ENCODE measurements around the gene PWP1. TPM values are rescaled to one million over a fixed set of nuclear protein-coding genes. Genes with fewer than 3 reads are reported as not detected.

Gene PWP1
- total RNA-seq, 1 experiment from 2014 or later = 49.7 TPM

GRCh38 chr12:107681836-107682820, 3.5 kb upstream of the PWP1 start:
- H4K91ac ChIP-seq (ENCODE audit: insufficient read length, low read depth, low read length) = no peak overlapping the region
- H2BK20ac ChIP-seq (ENCODE audit: low read depth, low read length, poor library complexity, severe bottlenecking) = no peak overlapping the region
- H3K79me1 ChIP-seq (ENCODE audit: insufficient read depth, low read depth, low read length, poor library complexity, severe bottlenecking) = no peaks in the 10 kb centered on the region
- H3T11ph ChIP-seq (ENCODE audit: low read length) = no peak overlapping the region
- H3K27me3 ChIP-seq (ENCODE audit: insufficient read depth, low read length) = no peaks in the 10 kb centered on the region
- H3K4me2 ChIP-seq (ENCODE audit: insufficient read depth, insufficient read length, low read length) = no peak overlapping the region
- no peak overlapping the region for H4K5ac ChIP-seq (ENCODE audit: insufficient read length, low read depth, low read length)
- Mint-ChIP-seq H3K36me3 (ENCODE audit: insufficient read depth in 1 of 3, low read depth in 3 of 3) (peaks cover 0 to 7% (median 0%) of the 10 kb centered on the region in 3 experiments; a peak in 2 of 7 replicates), H3K4me3 (no peak overlapping the region), H3K27me3 (ENCODE audit: low read depth) (peaks cover 21% of the 10 kb centered on the region), H3K27ac (no peak overlapping the region), H3K4me1 (peaks cover 13 to 14% of the 10 kb centered on the region in 2 experiments), H3K9me3 (peaks cover 0 to 4% of the 10 kb centered on the region in 2 experiments; a peak in 3 of 5 replicates)
- H2BK120ac ChIP-seq (ENCODE audit: low read depth, low read length, poor library complexity, severe bottlenecking) = no peak overlapping the region
- H2AFZ ChIP-seq (ENCODE audit: low read length) = no peak overlapping the region
- no peak for TF ChIP-seq CTCF (conservative IDR thresholded peaks at IDR 0.05)
- H2BK5ac ChIP-seq (ENCODE audit: insufficient read length, low read length) = no peak overlapping the region
- H3K9ac ChIP-seq (ENCODE audit: extremely low read depth, insufficient read length, low read length) = no peak overlapping the region
- no CpG with 5 or more reads among the region's 19 CpGs for WGBS (ENCODE audit: extremely low coverage, insufficient read length, low lambda C conversion rate)
- no peak overlapping the region for H2AK5ac ChIP-seq (ENCODE audit: insufficient read length, low read length)
- H3K14ac ChIP-seq (ENCODE audit: insufficient read depth, low read length) = no peak overlapping the region
- H3K27ac ChIP-seq (ENCODE audit: insufficient read length, low read depth, low read length) = no peak overlapping the region
- H3K79me2 ChIP-seq (ENCODE audit: insufficient read depth, low read length) = peaks cover 8% of the 10 kb centered on the region; the same call in 1 of the 2 replicates
- peaks cover 8% of the 10 kb centered on the region for H3K23me2 ChIP-seq (ENCODE audit: insufficient read length, low read depth, low read length, poor library complexity, severe bottlenecking)
- H3K4me1 ChIP-seq (ENCODE audit: insufficient read depth, low read length) = no peaks in the 10 kb centered on the region
- no peaks in the 10 kb centered on the region for H3K9me3 ChIP-seq (ENCODE audit: control insufficient read depth, low read depth, low read length)
- H3K23ac ChIP-seq (ENCODE audit: insufficient read length, low read depth, low read length) = no peak overlapping the region
- H3K18ac ChIP-seq (ENCODE audit: insufficient read length, low read depth, low read length) = no peak overlapping the region
- H4K8ac ChIP-seq (replicated peaks; ENCODE audit: insufficient read length, low read depth, low read length) = no peak overlapping the region
- H2BK12ac ChIP-seq (ENCODE audit: insufficient read length, low read depth, low read length) = no peak overlapping the region
- no peak overlapping the region for H2BK15ac ChIP-seq (ENCODE audit: low read depth, low read length)
- no peak overlapping the region for H3K56ac ChIP-seq (ENCODE audit: insufficient read length, low read depth, low read length)
- DNase-seq = no peak
- H4K20me1 ChIP-seq (ENCODE audit: control insufficient read depth, insufficient read depth, insufficient read length) = no peaks in the 10 kb centered on the region
- H3K4ac ChIP-seq (ENCODE audit: low read depth, low read length) = no peak overlapping the region
